Body of pancreas (tissue), 4 donors: ENCODE results near the gene EML3. TPM values are rescaled to one million over a fixed set of nuclear protein-coding genes. Genes with fewer than 3 reads are reported as not detected.
"Not testable (repeated sequence)": the region's sequence is repeated elsewhere in the genome, so short reads cannot be mapped to it uniquely, and the experiment has no call there.

Source experiments
- ATAC-seq: fragments of 150-250 bp; one replicate; pipeline ENCODE4 v1.9.1; 2016
- DNase-seq, 4 donors: peaks; one replicate each; pipeline ENCODE4 v3.0.0-alpha.2; 2019
- H3K27ac ChIP-seq, 4 donors: fragments of 200-600 bp; sonication (generic); 1 replicate in 3 of 4; 2 replicates in 1 of 4; pipeline versions ENCODE4 v1.5.1 to v1.6.1; 2016 to 2019; ENCODE audit warnings: mild to moderate bottlenecking in 1 of 4, mixed read lengths in 1 of 4, moderate library complexity in 1 of 4
- H3K27me3 ChIP-seq, 2 donors: fragments of 200-600 bp; sonication (generic); one replicate each; pipeline ENCODE4 v1.6.0; 2016; ENCODE audit warnings: mild to moderate bottlenecking in 1 of 2
- H3K36me3 ChIP-seq, 2 donors: fragments of 200-600 bp; sonication (generic); replicated peaks in 1 of 2; 2 replicates each; pipeline ENCODE4 v1.5.1; 2016; ENCODE audit warnings: low read depth in 2 of 2; ENCODE audit not compliant: insufficient read depth in 1 of 2
- H3K4me1 ChIP-seq: fragments of 200-600 bp; sonication (generic); one replicate; pipeline ENCODE4 v1.6.0; 2016
- H3K4me3 ChIP-seq, 2 donors: fragments of 200-600 bp; sonication (generic); 1 replicate in 1 of 2; 2 replicates in 1 of 2; pipeline ENCODE4 v1.5.1; 2016 to 2019
- H3K9me3 ChIP-seq, 3 donors: fragments of 200-600 bp; sonication (generic); 1 replicate in 2 of 3; 2 replicates in 1 of 3; pipeline ENCODE4 v1.5.1; 2016
- CTCF ChIP-seq, 7 experiments: fragments of 450-650 bp in 4 of 7; fragments of 200-600 bp in 3 of 7; sonication (generic) in 3 of 7; IDR thresholded peaks; one replicate each; pipeline ENCODE4 v1.5.1; 2016 to 2019; ENCODE audit warnings: antibody characterized with exemption in 7 of 7
- POLR2A ChIP-seq, 3 donors: fragments of 450-650 bp; IDR thresholded peaks; one replicate each; pipeline ENCODE4 v1.6.1; 2016; ENCODE audit warnings: antibody characterized with exemption in 3 of 3, mild to moderate bottlenecking in 2 of 3
- WGBS, 2 donors: methylation state at CpG; one replicate each; pipeline ENCODE4 v1.1.5; 2017; 5-methylcytosine and 5-hydroxymethylcytosine counted together
- intact Hi-C: fragments of 100-400 bp; cut with DNase I; formaldehyde crosslinking; loops from one replicate; pipeline ENCODE4 v1.15.1; 2023
- total RNA-seq, 2 donors: library from RNA; depleted of rRNA; stranded (reverse); fragments of >200 nt; gene quantifications; one replicate each; pipeline ENCODE4 v1.1.0, GENCODE V29; 2016

EML3 gene
- total RNA-seq, 2 donors from 2014 or later, result 31.4 to 69.9 TPM

- 62 to 69% methylated on average over 14 to 18 of the region's 18 CpGs for WGBS, 2 donors
- no peak for TF ChIP-seq POLR2A (IDR thresholded peaks at IDR 0.05)
- no peak for TF ChIP-seq CTCF (IDR thresholded peaks at IDR 0.05)
- no peaks in the 10 kb centered on the region for H3K27me3 ChIP-seq
- H3K9me3 ChIP-seq, result no peaks in the 10 kb centered on the region
- no peak for ATAC-seq
- peaks cover 40% of the 10 kb centered on the region for H3K4me1 ChIP-seq
- no peak for DNase-seq
- peaks cover 8 to 10% of the 10 kb centered on the region in 2 donors for H3K36me3 ChIP-seq
- H3K4me3 ChIP-seq, result no peak overlapping the region
- no peak overlapping the region for H3K27ac ChIP-seq
- intact Hi-C loops, result no loop called here
Measured at GRCh38 chr11:62588966-62589637, 23.5 kb downstream of the EML3 start.

- DNase-seq, intact Hi-C loops, H3K27me3 ChIP-seq, H3K27ac ChIP-seq, H3K4me3 ChIP-seq, ATAC-seq, H3K9me3 ChIP-seq: not testable (repeated sequence)
- Histone ChIP-seq H3K4me1 (peaks cover 21% of the 10 kb centered on the region), H3K36me3 (peaks cover 8 to 14% of the 10 kb centered on the region in 2 donors)
- 98% methylated on average over 7 of the region's 7 CpGs for WGBS, 2 donors
Measured at GRCh38 chr11:62585356-62585755, 27.2 kb downstream of the EML3 start.

GRCh38 chr11:62581735-62582134 lies 30.8 kb downstream of the EML3 start:
- H3K36me3 ChIP-seq, result peaks cover 0 to 14% of the 10 kb centered on the region in 2 donors
- H3K4me1 ChIP-seq, intact Hi-C loops, H3K4me3 ChIP-seq, H3K27me3 ChIP-seq, ATAC-seq, H3K27ac ChIP-seq, H3K9me3 ChIP-seq, DNase-seq: not testable (repeated sequence)
- WGBS, 2 donors, result 91 to 93% methylated on average over 4 of the region's 4 CpGs

- H3K4me3 ChIP-seq, result no peak overlapping the region
- H3K27ac ChIP-seq, result no peak overlapping the region
- H3K27me3 ChIP-seq, result no peaks in the 10 kb centered on the region
- DNase-seq, result no peak
- WGBS, 2 donors, result 83 to 92% methylated on average over 13 to 18 of the region's 18 CpGs
- intact Hi-C loops, result no loop called here
- H3K4me1 ChIP-seq, result peaks cover 6% of the 10 kb centered on the region
- peaks cover 0 to 10% of the 10 kb centered on the region in 2 donors for H3K36me3 ChIP-seq
- TF ChIP-seq CTCF (IDR thresholded peaks at IDR 0.05), result no peak
- no peak for ATAC-seq
- H3K9me3 ChIP-seq, result no peaks in the 10 kb centered on the region
Measured at GRCh38 chr11:62580959-62581715, 31.4 kb downstream of the EML3 start.

- no peak for ATAC-seq
- peaks cover 24% of the 10 kb centered on the region for H3K4me1 ChIP-seq
- H3K27ac ChIP-seq, result no peak overlapping the region
- 81 to 96% methylated on average over 2 of the region's 2 CpGs for WGBS, 2 donors
- no peak overlapping the region for H3K4me3 ChIP-seq
- H3K27me3 ChIP-seq, result no peaks in the 10 kb centered on the region
- no peaks in the 10 kb centered on the region for H3K9me3 ChIP-seq
- TF ChIP-seq POLR2A (IDR thresholded peaks at IDR 0.05) (no peak), CTCF (IDR thresholded peaks at IDR 0.05) (no peak)
- DNase-seq, result no peak
- intact Hi-C loops, result no loop called here
- H3K36me3 ChIP-seq, result peaks cover 0 to 10% of the 10 kb centered on the region in 2 donors
Measured at GRCh38 chr11:62579252-62579651, 33.3 kb downstream of the EML3 start.
